B cell (primary cell): ENCODE results near the gene SGF29. TPM values are rescaled to one million over a fixed set of nuclear protein-coding genes. Genes with fewer than 3 reads are reported as not detected.

Source experiments
- ATAC-seq: fragments of 200-7000 bp; cut with Tn5 transposase; one replicate; pipeline ENCODE4 v1.10.0; 2021; ENCODE audit warnings: low read depth, mild to moderate bottlenecking, moderate number of reproducible peaks, moderate library complexity
- CTCF ChIA-PET: fragments of 350-600 bp; sonication (Branson Sonifier 250); formaldehyde crosslinking; loops from one replicate; lab custom pipeline; 2021; ENCODE audit warnings: antibody characterized with exemption, inconsistent platforms; lab: Charles Lee
- POLR2A ChIA-PET: fragments of 350-600 bp; sonication (Branson Sonifier 250); formaldehyde crosslinking; loops from one replicate; lab custom pipeline; 2021; ENCODE audit warnings: antibody characterized with exemption; lab: Charles Lee
- DNase-seq: peaks from one replicate; pipeline ENCODE4 v3.0.0; 2013
- H2AFZ ChIP-seq: 2 replicates; pipeline ENCODE4 v1.6.1; 2012; ENCODE audit warnings: mild to moderate bottlenecking, low read depth, low read length; ENCODE audit not compliant: insufficient read depth, poor library complexity, severe bottlenecking
- H3K27ac ChIP-seq, 2 donors: 1 replicate in 1 of 2; 2 replicates in 1 of 2; pipeline ENCODE4 v1.5.1; 2012 to 2013; ENCODE audit warnings: low read length in 2 of 2, mild to moderate bottlenecking in 2 of 2, moderate library complexity in 1 of 2
- H3K27me3 ChIP-seq, 4 experiments: fragments of 200-600 bp in 1 of 4; sonication (generic) in 1 of 4; replicated peaks in 1 of 4; 1 replicate in 2 of 4; 2 replicates in 2 of 4; pipeline versions ENCODE4 v1.6.1 to v1.7.0; 2013 to 2016; ENCODE audit warnings: low read length in 3 of 4, mild to moderate bottlenecking in 2 of 4, mixed read lengths in 1 of 4, moderate library complexity in 1 of 4; ENCODE audit not compliant: insufficient read depth in 4 of 4, control insufficient read depth in 3 of 4; ENCODE audit errors: control extremely low read depth in 1 of 4
- H3K36me3 ChIP-seq, 2 experiments: replicated peaks in 1 of 2; 1 replicate in 1 of 2; 2 replicates in 1 of 2; pipeline versions ENCODE4 v1.6.1 to v1.7.1; 2013; ENCODE audit warnings: low read length in 1 of 2; ENCODE audit not compliant: insufficient read depth in 2 of 2, control insufficient read depth in 1 of 2; ENCODE audit errors: control extremely low read depth in 1 of 2, extremely low read depth in 1 of 2
- H3K4me1 ChIP-seq, 2 donors: fragments of 200-600 bp in 1 of 2; sonication (generic) in 1 of 2; 1 replicate in 1 of 2; 2 replicates in 1 of 2; pipeline versions ENCODE4 v1.5.1 to v1.6.1; 2013 to 2017; ENCODE audit warnings: low read length in 2 of 2; ENCODE audit not compliant: control insufficient read depth in 2 of 2, insufficient read depth in 2 of 2
- H3K4me2 ChIP-seq: replicated peaks from 2 replicates; pipeline ENCODE3; 2012; ENCODE audit warnings: mild to moderate bottlenecking, low read depth, low read length; ENCODE audit not compliant: poor library complexity, severe bottlenecking
- H3K4me3 ChIP-seq, 5 experiments: fragments of 200-600 bp in 1 of 5; sonication (generic) in 1 of 5; 1 replicate in 3 of 5; 2 replicates in 2 of 5; pipeline versions ENCODE4 v1.5.1 to v1.7.0; 2011 to 2016; ENCODE audit warnings: low read length in 4 of 5, mild to moderate bottlenecking in 4 of 5, low read depth in 2 of 5, control low read depth in 1 of 5, moderate library complexity in 1 of 5; ENCODE audit not compliant: insufficient read depth in 1 of 5; ENCODE audit errors: control extremely low read depth in 1 of 5, extremely low read depth in 1 of 5
- H3K79me2 ChIP-seq: fragments of 200-600 bp; sonication (generic); one replicate; pipeline ENCODE4 v1.6.0; 2016; ENCODE audit warnings: low read length; ENCODE audit not compliant: control insufficient read depth, insufficient read depth
- H3K9ac ChIP-seq: fragments of 200-600 bp; sonication (generic); 2 replicates; pipeline ENCODE4 v1.6.1; 2017; ENCODE audit warnings: mild to moderate bottlenecking, low read length, moderate library complexity
- H3K9me3 ChIP-seq, 3 donors: one replicate each; pipeline versions ENCODE4 v1.6.1 to v1.7.1; 2013; ENCODE audit warnings: low read length in 2 of 3; ENCODE audit not compliant: control insufficient read depth in 2 of 3, insufficient read depth in 1 of 3; ENCODE audit errors: control extremely low read depth in 1 of 3
- H4K20me1 ChIP-seq: 2 replicates; pipeline ENCODE4 v1.6.0; 2012; ENCODE audit warnings: mild to moderate bottlenecking, low read length; ENCODE audit not compliant: insufficient read depth, control insufficient read depth, poor library complexity, severe bottlenecking
- H3K27ac Mint-ChIP-seq: one replicate; pipeline ENCODE4 v1.8.0; 2021; ENCODE audit warnings: mixed read lengths
- H3K27me3 Mint-ChIP-seq: one replicate; pipeline ENCODE4 v1.8.0; 2021; ENCODE audit warnings: mixed read lengths
- H3K4me1 Mint-ChIP-seq: one replicate; pipeline ENCODE4 v1.8.0; 2021; ENCODE audit warnings: mixed read lengths
- H3K4me3 Mint-ChIP-seq: one replicate; pipeline ENCODE4 v1.8.0; 2021; ENCODE audit warnings: mixed read lengths
- H3K9me3 Mint-ChIP-seq: one replicate; pipeline ENCODE4 v1.8.0; 2022; ENCODE audit warnings: mixed read lengths; ENCODE audit not compliant: insufficient read depth
- CTCF ChIP-seq: fragments of 200-600 bp; IDR thresholded peaks from one replicate; pipeline ENCODE4 v1.8.0; 2022; ENCODE audit warnings: antibody characterized with exemption, mild to moderate bottlenecking
- EZH2 ChIP-seq: IDR thresholded peaks from 2 replicates; pipeline ENCODE4 v1.6.1; 2012; ENCODE audit warnings: borderline replicate concordance, low read depth, mild to moderate bottlenecking, moderate library complexity, low read length; ENCODE audit not compliant: insufficient read depth, poor library complexity, severe bottlenecking
- WGBS: methylation state at CpG from one replicate; pipeline ENCODE4 v1.1.5; 2013; ENCODE audit warnings: missing lambda C conversion rate; ENCODE audit not compliant: insufficient coverage; 5-methylcytosine and 5-hydroxymethylcytosine counted together
- intact Hi-C: fragments of 100-400 bp; cut with micrococcal nuclease; formaldehyde crosslinking; loops from one replicate; pipeline ENCODE4 v1.10.0; 2022
- polyA plus RNA-seq: library from polyadenylated mRNA; depleted of rRNA; stranded (reverse); fragments of >200 nt; gene quantifications from 2 replicates; pipeline ENCODE4 v1.2.3, GENCODE V29; 2012
- total RNA-seq, 2 donors: library from RNA; stranded (reverse); fragments of 120-200 nt in 1 of 2; gene quantifications; 1 replicate in 1 of 2; 2 replicates in 1 of 2; pipeline versions ENCODE4 v1.2.3 to v1.2.4, GENCODE V29; 2013 to 2022

Gene SGF29
- total and polyA plus RNA-seq, 2 donors (not counting 1 experiment from before 2014, with no cell fraction given) = 24.0 to 52.9 TPM

DNA sequence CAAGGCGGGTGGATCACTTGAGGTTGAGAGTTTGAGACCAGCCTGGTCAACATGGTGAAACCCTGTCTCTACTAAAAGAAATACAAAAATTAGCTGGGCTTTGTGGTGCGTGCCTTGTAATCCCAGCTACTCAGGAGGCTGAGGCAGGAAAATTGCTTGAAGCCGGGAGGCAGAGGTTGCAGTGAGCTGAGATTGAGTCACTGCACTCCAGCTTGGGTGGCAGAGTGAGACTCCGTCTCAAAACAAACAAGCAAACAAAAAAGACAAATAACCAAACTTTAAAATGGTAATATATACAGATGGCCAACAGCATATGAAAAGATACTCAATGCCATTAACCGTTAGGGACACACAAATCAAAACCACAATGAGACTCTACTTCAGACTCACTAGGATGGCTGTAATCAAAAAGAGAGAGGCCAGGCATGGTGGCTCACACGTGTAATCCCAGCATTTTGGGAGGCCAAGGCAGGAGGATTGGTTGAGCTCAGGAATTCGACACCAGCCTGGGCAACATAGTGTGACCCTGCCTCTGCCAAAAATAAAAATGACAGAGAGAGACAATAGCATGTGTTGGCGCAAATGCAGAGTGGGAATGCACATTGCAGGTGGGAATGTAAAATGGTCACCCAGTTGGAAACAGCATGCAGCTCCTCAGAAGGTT, 21.9 kb downstream of the SGF29 start:
- Histone ChIP-seq H4K20me1 (peaks cover 38% of the 10 kb centered on the region), H3K4me3 (no peak overlapping the region), H3K36me3 (peaks cover 1 to 4% of the 10 kb centered on the region in 2 experiments), H2AFZ (no peak overlapping the region), H3K9ac (no peak overlapping the region), H3K4me2 (no peak overlapping the region), H3K27me3 (no peaks in the 10 kb centered on the region), H3K4me1 (no peaks in the 10 kb centered on the region), H3K27ac (no peak overlapping the region), H3K9me3 (no peaks in the 10 kb centered on the region), H3K79me2 (peaks cover 47% of the 10 kb centered on the region)
- DNase-seq (no peak), ATAC-seq (no peak)
- TF ChIP-seq EZH2 = no peak
- TF ChIP-seq CTCF = no peak
- H3K4me3 Mint-ChIP-seq = no peak overlapping the region
- H3K9me3 Mint-ChIP-seq = no peaks in the 10 kb centered on the region
- intact Hi-C loops = no loop called here
- peaks cover 3% of the 10 kb centered on the region for H3K4me1 Mint-ChIP-seq
- H3K27me3 Mint-ChIP-seq = no peaks in the 10 kb centered on the region
- ChIA-PET POLR2A (no interaction called here), CTCF (no interaction called here)
- H3K27ac Mint-ChIP-seq = no peak overlapping the region
- 98% methylated on average over 6 of the region's 8 CpGs for WGBS

DNA sequence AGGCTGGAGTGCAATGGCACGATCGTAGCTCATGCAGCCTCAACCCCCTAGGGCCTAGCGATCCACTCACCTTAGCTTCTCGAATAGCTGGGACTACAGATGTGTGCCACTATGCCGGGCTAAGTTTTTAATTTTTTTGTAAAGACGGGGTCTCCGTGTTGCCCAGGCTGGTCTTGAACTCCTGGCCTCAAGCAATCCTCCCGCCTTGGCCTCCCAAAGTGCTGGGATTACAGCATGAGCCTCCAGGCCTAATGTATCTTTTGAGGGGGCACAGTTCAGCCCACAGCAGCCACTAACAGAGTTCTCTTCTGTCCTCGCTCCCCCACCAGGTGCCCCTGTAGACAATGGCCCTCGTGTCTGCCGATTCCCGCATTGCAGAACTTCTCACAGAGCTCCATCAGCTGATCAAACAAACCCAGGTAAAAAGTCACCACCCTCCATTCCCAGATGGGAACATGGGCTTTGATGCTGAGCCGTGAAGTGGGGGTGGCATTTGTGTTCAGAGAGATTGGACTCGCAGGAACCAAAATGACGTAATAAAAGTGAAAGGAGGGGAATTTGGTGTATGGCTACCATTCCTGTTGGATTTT, 27.1 kb downstream of the SGF29 start:
- H3K9ac ChIP-seq = no peak overlapping the region
- no peak overlapping the region for H3K4me2 ChIP-seq
- no peaks in the 10 kb centered on the region for H3K27me3 ChIP-seq
- Mint-ChIP-seq H3K4me1 (no peaks in the 10 kb centered on the region), H3K4me3 (no peak overlapping the region), H3K27me3 (no peaks in the 10 kb centered on the region), H3K9me3 (no peaks in the 10 kb centered on the region), H3K27ac (no peak overlapping the region)
- POLR2A ChIA-PET = no interaction called here
- no peaks in the 10 kb centered on the region for H3K4me1 ChIP-seq
- TF ChIP-seq CTCF = no peak
- no peak for TF ChIP-seq EZH2
- CTCF ChIA-PET = no interaction called here
- H3K4me3 ChIP-seq = no peak overlapping the region
- intact Hi-C loops = no loop called here
- peaks cover 13% of the 10 kb centered on the region for H3K79me2 ChIP-seq
- H3K9me3 ChIP-seq = no peaks in the 10 kb centered on the region
- H4K20me1 ChIP-seq = peaks cover 6% of the 10 kb centered on the region
- ATAC-seq (no peak), DNase-seq (no peak)
- H3K36me3 ChIP-seq = peaks cover 7 to 43% of the 10 kb centered on the region in 2 experiments
- H2AFZ ChIP-seq = no peak overlapping the region
- 99% methylated on average over 15 of the region's 15 CpGs for WGBS
- no peak overlapping the region for H3K27ac ChIP-seq
